NCI-H146 treated with DMSO at 0.1 percent for 48 hours (cell line): ENCODE data around the gene ZNF419.
"Not testable (repeated sequence)": the region's sequence is repeated elsewhere in the genome, so short reads cannot be mapped to it uniquely, and the experiment has no call there.

Source experiments
- DNase-seq: peaks from one replicate; lab custom pipeline; 2025; ENCODE audit not compliant: unreplicated experiment; lab: John Stamatoyannopoulos, UW

Gene ZNF419

GRCh38 chr19:57487477-57488298 lies at the start of gene ZNF419:
ZNF419 (plus strand) TSS chr19:57487750; CDS start chr19:57487951, 201 bp downstream.
- DNase-seq, result peak; percentile 71

GRCh38 chr19:57437931-57438330 lies 49.6 kb upstream of the ZNF419 start:
- DNase-seq, result no peak

- no peak for DNase-seq
Observed at GRCh38 chr19:57438925-57439324, 48.6 kb upstream of the ZNF419 start.

GRCh38 chr19:57441979-57442752 lies 45.4 kb upstream of the ZNF419 start:
- no peak for DNase-seq

GRCh38 chr19:57443121-57443696 lies 44.3 kb upstream of the ZNF419 start:
- no peak for DNase-seq

- no peak for DNase-seq
Observed at GRCh38 chr19:57452307-57452706, 35.2 kb upstream of the ZNF419 start.

DNA sequence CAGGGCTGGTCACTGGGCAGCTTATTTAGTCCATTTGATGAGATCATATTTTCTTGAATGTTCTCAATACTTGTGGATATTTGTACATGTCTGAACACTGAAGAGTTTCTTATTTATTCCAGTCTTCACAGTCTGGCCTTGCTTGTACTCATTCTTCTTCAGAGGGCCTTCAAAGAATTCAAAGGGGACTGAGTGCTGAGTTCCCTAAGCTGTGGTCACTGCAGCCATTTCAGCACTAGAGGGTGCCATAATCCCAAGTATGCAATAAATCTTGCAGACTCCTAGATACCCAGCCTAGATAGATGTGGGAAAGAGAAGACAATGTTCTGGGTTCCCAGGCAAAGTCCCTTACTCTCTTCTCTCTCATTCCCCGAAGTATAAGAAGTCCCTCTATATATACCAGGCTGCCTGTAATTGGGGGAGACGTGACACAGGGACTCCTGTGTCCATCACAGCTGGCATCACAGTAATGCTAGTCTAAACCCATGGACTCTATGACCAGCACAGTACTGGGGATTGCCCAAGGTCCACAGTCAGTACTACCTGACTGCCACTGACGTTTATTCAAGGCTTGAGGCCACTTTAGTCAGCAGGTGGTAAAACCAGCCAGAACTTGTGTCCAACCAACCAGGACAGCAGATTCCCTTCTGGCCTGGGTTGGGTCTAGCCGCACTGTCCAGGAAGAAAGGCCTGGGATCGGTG lies 21.7 kb upstream of the ZNF419 start:
- DNase-seq, result no peak

DNA sequence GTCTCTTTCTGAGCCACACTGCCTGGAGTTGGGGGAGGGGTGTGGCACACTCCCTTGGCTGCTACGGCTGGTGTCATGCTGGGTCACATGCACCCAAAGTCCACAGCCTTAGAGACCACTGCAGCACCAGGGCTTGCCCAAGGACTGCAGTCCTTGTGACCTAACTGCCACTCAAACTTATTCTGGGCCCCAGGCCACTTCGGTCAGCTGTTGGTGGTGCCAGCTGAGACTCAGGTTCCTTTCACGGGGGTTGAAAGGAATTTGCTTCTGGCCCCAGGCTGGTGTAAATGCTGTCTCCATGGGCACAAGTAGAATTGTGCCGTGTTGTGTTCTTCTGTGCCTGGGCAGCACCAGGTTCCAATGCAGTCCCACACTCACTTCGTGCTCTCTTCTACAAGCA lies 21.1 kb upstream of the ZNF419 start:
- no peak for DNase-seq

DNA sequence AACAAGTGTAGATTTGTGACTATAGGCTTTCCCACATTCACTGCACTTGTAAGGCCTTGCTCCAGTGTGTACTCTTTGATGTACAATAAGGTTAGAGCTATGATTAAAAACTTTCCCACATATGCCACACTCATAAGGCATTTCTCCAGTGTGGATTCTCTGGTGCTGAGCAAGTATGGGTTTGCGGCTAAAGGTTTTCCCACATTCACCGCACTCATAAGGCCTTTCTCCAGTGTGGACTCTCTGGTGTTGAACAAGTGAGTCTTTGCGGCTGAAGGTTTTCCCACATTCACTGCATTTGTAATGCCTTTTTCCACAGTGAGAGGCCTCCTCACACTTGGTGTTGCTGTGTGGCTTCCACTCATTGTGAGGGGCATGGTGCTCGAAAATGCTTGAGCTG lies 13.9 kb upstream of the ZNF419 start:
- DNase-seq, result no peak

DNA sequence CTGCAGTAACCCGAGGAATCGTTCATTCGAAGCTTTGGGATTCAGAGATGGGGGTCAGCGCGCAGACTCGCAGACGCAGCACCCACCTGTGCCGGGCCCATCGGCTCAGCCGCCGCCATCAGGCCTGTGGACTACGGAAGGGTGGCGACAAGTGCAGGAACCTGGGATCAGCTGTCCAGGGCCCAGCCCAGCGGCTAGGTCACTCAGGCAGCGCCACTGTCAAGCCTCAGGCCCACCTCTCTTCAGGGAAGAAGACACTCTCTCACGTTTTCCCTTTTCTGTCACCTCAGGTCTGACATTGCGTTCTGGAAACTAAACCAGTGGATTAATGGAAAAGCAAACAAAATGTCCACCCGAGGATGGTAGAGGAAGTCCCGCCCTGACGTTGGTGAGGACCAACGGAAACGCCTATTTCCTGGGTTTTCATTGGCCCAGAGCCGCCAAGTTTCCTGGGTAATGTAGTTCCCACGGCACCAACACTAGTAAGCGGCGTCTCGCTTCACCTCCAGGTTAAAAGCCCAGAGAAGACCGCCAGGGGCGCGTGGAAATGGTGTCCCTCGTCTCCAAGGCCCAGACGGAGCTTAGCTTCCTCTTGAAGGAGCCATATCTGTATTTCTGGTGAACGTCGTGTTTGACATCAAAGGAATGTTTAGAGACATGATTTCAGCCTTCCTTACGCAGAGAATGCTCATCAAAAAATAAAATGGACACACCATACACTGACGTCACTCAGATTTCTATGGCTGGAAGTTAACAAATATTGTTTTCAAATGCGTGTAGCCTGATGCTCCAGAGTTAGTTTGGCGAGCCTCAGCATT lies 10.2 kb upstream of the ZNF419 start, which contains the start of gene ZNF772:
Gene ZNF772 (minus strand): TSS at position 376 of the 818 bp plus-strand sequence. CDS start 257 bp downstream, at position 119.
- peak; percentile 79 for DNase-seq

GRCh38 chr19:57488299-57488644 lies 722 bp downstream of the ZNF419 start:
- DNase-seq, result not testable (repeated sequence)

DNA sequence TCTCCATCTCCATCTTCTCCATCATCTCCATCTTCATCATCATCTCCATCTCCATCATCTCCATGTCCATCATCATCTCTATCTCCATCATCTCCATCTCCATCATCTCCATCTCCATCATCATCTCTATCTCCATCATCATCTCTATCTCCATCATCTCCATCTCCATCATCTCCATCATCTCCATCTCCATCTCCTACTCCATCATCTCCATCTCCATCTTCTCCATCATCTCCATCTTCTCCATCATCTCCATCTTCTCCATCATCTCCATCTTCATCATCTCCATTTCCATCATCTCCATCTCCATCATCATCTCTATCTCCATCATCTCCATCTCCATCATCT lies 11.8 kb downstream of the ZNF419 start:
- DNase-seq, result not testable (repeated sequence)

GRCh38 chr19:57499680-57500395 lies 12.3 kb downstream of the ZNF419 start, which contains the start of gene ZNF773:
ZNF773 (plus strand) TSS chr19:57499938; CDS start chr19:57500081, 143 bp downstream.
- peak; percentile 85 for DNase-seq

- DNase-seq, result not testable (repeated sequence)
Observed at GRCh38 chr19:57500400-57500799, 12.8 kb downstream of the ZNF419 start.

- DNase-seq, result no peak
Observed at GRCh38 chr19:57506163-57506562, 18.6 kb downstream of the ZNF419 start.

DNA sequence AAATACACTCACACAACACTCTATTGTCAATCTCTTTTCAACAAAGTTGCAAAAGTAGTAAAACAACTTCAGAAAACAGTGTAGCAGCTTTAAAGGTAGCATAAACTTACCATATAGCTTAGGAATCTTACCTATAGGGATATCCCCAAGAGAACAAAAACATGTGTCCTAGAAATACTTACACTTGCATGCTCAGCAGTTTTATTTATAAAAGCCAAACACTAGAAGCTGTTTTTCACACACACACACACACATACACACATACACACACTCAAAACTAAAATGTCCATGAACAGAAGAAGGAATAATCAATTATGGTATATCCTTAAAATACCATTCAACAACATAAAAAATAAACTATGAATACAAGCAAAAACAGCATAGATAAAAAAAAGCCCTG lies 23.9 kb downstream of the ZNF419 start:
- no peak for DNase-seq

DNA sequence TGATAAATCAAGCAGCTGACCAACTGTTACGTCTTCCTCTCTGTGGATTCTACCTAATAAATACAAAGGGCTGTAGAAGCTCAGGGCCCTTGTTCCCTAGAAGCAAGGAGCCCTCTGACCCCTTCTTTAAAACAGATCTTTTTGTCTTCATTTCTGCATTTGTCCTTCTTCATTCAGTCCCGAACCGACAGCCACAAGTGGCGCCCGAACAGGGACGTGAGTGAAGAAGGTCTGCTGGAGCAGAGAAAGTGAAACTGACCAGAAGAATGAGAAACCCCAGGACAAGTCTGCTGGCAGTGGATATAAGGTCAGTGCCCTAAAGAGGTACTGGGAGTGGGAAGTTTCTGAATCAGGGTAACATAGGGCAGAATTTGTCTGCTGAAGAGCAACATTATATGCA lies 25.3 kb downstream of the ZNF419 start:
- DNase-seq, result no peak

- DNase-seq, result no peak
Observed at GRCh38 chr19:57515255-57515654, 27.7 kb downstream of the ZNF419 start.

- DNase-seq, result not testable (repeated sequence)
Observed at GRCh38 chr19:57518021-57518420, 30.5 kb downstream of the ZNF419 start.
